DMS153 treated with DMSO at 0.1 percent for 48 hours (cell line): ENCODE measurements around the gene LIN7B.

Source experiments
- DNase-seq: peaks from one replicate; lab custom pipeline; 2025; ENCODE audit not compliant: unreplicated experiment; lab: John Stamatoyannopoulos, UW

Gene LIN7B

DNA sequence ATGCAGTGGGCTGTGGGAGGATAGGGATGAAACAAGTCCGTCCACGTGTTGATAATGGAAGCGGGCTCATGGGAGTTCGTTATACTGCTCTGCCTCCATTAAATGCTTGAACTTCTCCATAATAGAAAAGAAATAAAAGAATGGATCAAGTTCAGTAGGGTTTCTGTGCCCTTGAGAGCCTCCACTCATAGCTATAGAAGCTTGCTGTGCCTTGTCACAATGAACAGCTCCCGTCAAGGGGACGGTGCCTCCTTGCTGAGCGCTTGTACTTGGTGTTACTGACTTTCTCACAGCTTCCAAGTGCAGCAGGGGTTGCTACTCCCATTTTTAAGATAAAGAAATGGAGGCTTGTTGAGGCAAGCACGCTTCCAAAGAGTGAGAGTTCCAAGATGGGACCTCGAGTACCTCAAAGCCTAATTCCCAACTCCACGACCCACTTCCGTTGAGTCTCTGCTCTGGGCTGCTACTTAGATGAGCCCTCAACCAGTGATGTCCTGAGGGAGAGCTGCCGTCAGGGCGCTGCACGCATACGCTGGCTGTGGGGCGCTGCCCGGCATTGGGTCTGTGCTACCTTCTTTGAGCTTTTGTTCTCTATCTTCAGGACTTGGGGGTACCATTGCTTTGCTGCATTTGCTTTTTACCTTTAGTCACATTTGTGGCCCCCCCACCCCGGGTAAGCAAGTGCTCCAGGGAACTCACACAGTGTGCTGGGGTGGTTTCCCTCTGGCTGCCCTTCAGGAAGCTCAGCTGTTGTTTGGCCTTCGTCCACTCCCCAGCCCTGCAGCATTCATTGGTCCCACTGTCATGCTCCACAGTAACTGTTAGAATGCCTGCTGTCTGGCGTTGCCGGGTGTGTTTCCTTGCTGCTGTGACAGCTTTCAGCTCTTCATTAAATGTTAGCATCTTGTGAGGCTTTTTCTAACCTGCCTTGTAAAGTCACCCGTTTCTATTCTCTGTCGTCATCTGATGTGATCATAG, 19.4 kb upstream of the LIN7B start:
- no peak for DNase-seq

- DNase-seq, result peak; percentile 64
These were observed 16.5 kb upstream of the LIN7B start for GRCh38 chr19:49097453-49098288.

GRCh38 chr19:49098795-49099194, 15.4 kb upstream of the LIN7B start:
- no peak for DNase-seq

DNA sequence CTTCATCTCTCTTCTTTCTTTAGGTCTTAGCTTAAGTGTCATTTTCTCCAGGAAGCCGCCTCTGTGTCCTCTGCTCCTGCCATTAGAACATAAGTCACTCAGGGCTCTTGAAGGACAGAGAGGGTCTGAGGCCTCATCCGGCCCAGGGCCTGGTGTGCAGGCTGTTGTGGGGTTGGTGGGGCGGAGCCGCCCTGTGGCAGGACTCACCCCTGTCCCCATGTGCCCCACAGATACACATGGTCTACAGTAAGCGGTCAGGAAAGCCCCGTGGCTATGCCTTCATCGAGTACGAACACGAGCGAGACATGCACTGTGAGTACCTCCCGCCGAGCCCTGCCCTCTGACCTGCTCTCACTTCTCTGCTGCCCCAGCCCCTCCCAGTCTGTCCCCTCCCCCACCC, 13.0 kb upstream of the LIN7B start:
- DNase-seq, result no peak

GRCh38 chr19:49102303-49102702, 11.9 kb upstream of the LIN7B start:
- DNase-seq, result no peak

GRCh38 chr19:49103331-49104085, 10.7 kb upstream of the LIN7B start:
- DNase-seq, result no peak

GRCh38 chr19:49104229-49104864, 9.8 kb upstream of the LIN7B start:
- DNase-seq, result no peak

GRCh38 chr19:49106648-49107135, 7.5 kb upstream of the LIN7B start:
- DNase-seq, result no peak

DNA sequence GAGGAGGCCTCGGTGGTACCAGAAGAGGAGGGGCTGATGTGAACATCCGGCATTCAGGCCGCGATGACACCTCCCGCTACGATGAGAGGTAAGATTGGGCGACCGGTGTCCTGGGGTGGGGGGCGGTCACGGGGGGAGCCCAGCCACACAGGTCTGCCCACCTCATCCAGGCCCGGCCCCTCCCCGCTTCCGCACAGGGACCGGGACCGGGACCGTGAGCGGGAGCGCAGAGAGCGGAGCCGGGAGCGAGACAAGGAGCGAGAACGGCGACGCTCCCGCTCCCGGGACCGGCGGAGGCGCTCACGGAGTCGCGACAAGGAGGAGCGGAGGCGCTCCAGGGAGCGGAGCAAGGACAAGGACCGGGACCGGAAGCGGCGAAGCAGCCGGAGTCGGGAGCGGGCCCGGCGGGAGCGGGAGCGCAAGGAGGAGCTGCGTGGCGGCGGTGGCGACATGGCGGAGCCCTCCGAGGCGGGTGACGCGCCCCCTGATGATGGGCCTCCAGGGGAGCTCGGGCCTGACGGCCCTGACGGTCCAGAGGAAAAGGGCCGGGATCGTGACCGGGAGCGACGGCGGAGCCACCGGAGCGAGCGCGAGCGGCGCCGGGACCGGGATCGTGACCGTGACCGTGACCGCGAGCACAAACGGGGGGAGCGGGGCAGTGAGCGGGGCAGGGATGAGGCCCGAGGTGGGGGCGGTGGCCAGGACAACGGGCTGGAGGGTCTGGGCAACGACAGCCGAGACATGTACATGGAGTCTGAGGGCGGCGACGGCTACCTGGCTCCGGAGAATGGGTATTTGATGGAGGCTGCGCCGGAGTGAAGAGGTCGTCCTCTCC, 6.3 kb upstream of the LIN7B start:
- DNase-seq, result no peak

DNA sequence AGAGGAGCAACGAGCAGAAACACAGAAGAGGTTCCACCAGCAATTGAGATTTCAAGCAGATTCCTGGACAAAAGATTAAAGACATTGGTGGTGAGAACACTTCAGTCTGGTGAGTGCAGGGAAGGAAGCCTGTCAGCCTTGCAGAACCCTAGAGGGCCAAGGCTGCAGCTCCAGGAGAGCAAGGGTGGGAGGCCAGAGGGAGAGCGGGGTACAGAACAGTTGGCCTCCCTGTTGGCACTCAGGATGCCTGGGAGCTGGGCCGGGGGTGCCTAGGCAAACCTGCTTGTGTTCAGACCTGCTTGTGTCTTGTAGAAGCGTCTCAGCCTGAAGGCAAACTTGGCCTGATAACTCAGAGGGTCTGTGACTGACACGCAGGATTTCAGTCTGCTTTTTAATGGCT, 5.1 kb upstream of the LIN7B start:
- DNase-seq, result no peak

- no peak for DNase-seq
These were observed 4.5 kb upstream of the LIN7B start for GRCh38 chr19:49109569-49110233.

- no peak for DNase-seq
These were observed 3.6 kb upstream of the LIN7B start for GRCh38 chr19:49110567-49110966.

DNA sequence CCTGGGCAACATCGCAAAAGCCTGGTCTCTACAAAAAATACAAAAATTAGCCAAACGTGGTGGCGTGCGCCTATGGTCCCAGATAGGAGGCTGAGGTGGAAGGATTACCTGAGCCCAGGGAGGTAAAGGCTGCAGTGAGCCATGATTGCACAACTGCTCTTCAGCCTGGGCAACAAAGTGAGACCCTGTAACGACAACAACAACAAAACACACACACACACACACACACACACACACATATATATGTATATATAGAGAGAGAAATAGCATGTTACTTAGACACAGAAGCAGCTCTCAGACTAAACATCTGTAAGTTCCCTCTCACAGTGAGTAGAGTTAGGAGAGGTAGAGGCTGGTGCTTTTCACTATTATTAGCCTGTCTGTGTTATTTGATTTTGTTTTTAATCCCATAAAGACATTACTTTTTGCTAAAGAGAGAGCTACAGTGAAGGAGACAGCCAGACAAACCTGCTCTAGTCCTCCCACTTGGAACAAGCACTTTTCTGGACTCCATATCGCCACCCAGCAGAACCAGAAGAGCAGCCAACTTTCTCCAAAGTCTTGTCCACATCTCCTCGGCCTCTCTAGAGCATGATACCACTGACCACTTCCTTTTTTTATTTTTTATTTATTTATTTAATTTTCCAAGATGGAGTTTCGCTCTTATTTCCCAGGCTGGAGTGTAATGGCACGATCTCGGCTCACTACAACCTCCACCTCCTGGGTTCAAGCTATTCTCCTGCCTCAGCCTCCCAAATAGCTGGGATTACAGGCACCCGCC, 2.8 kb upstream of the LIN7B start:
- DNase-seq, result no peak

DNA sequence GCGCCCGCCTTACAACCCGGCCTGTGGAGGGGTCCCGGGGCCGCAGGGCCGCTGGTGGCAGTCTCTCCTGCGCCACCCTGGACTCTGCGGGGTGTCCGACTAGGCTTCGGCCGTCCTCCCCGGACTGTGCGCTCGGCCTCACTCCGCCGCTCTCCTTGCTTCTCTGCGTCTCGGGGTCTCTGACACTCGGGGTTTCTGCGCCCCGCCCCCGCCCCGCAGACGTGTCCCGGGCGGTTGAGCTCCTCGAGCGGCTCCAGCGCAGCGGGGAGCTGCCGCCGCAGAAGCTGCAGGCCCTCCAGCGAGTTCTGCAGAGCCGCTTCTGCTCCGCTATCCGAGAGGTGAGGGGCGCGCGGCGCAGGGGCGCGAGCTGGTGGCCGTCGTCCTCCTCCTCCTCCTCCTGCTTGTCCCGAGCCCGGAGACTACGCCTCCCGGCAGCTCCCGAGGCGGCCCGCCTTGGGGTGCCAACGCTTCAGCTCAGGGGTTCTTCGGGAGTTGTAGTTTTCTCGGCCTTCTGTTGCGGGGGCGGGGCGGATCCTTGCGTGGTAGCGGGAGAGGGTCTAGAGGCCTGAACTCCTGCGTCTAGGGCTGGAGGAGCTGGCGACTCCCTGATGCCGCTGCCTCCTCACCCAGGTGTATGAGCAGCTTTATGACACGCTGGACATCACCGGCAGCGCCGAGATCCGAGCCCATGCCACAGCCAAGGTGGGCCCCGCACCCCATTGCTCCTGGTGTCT, 627 bp downstream of the LIN7B start:
- DNase-seq, result peak; percentile 6

- no peak for DNase-seq
These were observed 2.4 kb downstream of the LIN7B start for GRCh38 chr19:49116544-49116943.

- DNase-seq, result no peak
These were observed 3.8 kb downstream of the LIN7B start for GRCh38 chr19:49117677-49118564.
